GM19324 (cell line): ENCODE results near the gene EFS.
"Not testable (repeated sequence)": the region's sequence is repeated elsewhere in the genome, so short reads cannot be mapped to it uniquely, and the experiment has no call there.

Source experiments
- ATAC-seq: cut with Tn5 transposase; IDR thresholded peaks from one replicate; pipeline ENCODE4 v1.9.1; 2021; ENCODE audit warnings: mild to moderate bottlenecking, moderate library complexity; ENCODE audit not compliant: unreplicated experiment, low FRiP score

EFS gene

GRCh38 chr14:23365036-23365731, at the start of gene EFS:
EFS (minus strand) TSS chr14:23365172; CDS start chr14:23365025, 147 bp downstream.
- no peak for ATAC-seq

- no peak for ATAC-seq
These were observed 49.3 kb upstream of the EFS start for GRCh38 chr14:23414254-23414653.

- no peak for ATAC-seq
These were observed 48.7 kb upstream of the EFS start for GRCh38 chr14:23413681-23414080.

- no peak for ATAC-seq
These were observed 46.9 kb upstream of the EFS start for GRCh38 chr14:23411563-23412525.

- no peak for ATAC-seq
These were observed 45.1 kb upstream of the EFS start for GRCh38 chr14:23409966-23410635.

- no peak for ATAC-seq
These were observed 44.5 kb upstream of the EFS start for GRCh38 chr14:23409475-23409874.

GRCh38 chr14:23408307-23408630, 43.3 kb upstream of the EFS start:
- no peak for ATAC-seq

- no peak for ATAC-seq
These were observed 42.7 kb upstream of the EFS start, which contains the start of gene MYH6 for GRCh38 chr14:23407516-23408306. MYH6 (minus strand) TSS chr14:23408273; CDS start chr14:23407223, 1,050 bp downstream.

- ATAC-seq: no peak
These were observed 41.9 kb upstream of the EFS start for GRCh38 chr14:23406725-23407355.

- no peak for ATAC-seq
These were observed 41.3 kb upstream of the EFS start for GRCh38 chr14:23406244-23406643.

GRCh38 chr14:23405516-23406025, 40.6 kb upstream of the EFS start:
- no peak for ATAC-seq

- no peak for ATAC-seq
These were observed 40.1 kb upstream of the EFS start for GRCh38 chr14:23405096-23405495.

- ATAC-seq: no peak
These were observed 39.4 kb upstream of the EFS start for GRCh38 chr14:23404331-23404900.

- ATAC-seq: no peak
These were observed 38.9 kb upstream of the EFS start for GRCh38 chr14:23403908-23404307.

GRCh38 chr14:23403139-23403438, 38.1 kb upstream of the EFS start:
- no peak for ATAC-seq

GRCh38 chr14:23402296-23403138, 37.5 kb upstream of the EFS start:
- ATAC-seq: no peak

GRCh38 chr14:23401291-23401690, 36.3 kb upstream of the EFS start:
- ATAC-seq: no peak

- not testable (repeated sequence) for ATAC-seq
These were observed 35.7 kb upstream of the EFS start for GRCh38 chr14:23400496-23401149.
